UCSD-AML1 (cell line): ENCODE data around the gene ZNF394.
"Not testable (repeated sequence)": the region's sequence is repeated elsewhere in the genome, so short reads cannot be mapped to it uniquely, and the experiment has no call there.

Experiments used
- DNase-seq: peaks from one replicate; lab custom pipeline; 2025; ENCODE audit not compliant: unreplicated experiment; lab: John Stamatoyannopoulos, UW

Gene ZNF394

GRCh38 chr7:99499721-99500636 is at the start of gene ZNF394:
TSS of gene ZNF394 (minus strand) at chr7:99500281. CDS start at chr7:99500093, 188 bp downstream.
- peak; percentile 78 for DNase-seq

DNA sequence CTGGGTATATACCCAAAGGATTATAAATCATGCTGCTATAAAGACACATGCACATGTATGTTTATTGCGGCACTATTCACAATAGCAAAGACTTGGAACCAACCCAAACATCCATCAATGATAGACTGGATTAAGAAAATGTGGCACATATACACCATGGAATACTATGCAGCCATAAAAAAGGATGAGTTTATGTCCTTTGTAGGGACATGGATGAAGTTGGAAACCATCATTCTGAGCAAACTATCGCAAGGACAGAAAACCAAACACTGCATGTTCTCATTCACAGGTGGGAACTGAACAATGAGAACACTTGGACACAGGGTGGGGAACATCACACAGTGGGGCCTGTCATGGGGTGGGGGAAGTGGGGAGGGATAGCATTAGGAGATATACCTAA is 49.5 kb upstream of the ZNF394 start:
- not testable (repeated sequence) for DNase-seq

GRCh38 chr7:99545308-99545707 is 45.2 kb upstream of the ZNF394 start:
- DNase-seq, result not testable (repeated sequence)

- DNase-seq, result no peak
Observed at GRCh38 chr7:99543916-99544315, 43.8 kb upstream of the ZNF394 start.

DNA sequence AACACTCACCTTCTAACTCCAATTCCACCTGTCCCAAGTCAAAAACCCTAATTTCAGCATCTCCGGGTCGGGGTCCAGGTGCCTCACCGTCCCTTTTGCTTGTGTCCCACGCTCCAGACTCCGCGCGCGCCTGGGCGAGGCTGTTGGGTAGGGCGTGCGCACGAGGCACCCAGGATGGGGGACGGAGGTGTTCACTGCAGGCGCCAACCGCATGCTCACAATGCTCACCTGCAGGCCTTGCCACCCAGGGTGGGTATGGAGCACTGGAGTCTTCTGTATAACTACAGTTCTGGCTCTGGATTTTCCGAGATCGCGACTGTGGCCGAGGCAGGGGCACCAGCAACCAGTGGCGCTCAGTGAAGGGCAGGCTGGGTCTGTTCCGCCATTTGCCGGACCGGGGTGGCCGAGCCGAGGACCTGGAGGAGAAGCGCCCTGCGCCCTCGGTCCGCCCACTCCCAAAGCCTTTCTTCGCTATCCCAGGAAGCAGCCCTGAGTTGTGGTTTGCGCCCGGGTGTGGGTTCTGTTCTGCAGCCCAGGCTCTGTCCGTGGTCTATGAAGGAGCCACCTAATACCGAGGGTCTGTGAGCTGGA is 43.1 kb upstream of the ZNF394 start:
- no peak for DNase-seq

DNA sequence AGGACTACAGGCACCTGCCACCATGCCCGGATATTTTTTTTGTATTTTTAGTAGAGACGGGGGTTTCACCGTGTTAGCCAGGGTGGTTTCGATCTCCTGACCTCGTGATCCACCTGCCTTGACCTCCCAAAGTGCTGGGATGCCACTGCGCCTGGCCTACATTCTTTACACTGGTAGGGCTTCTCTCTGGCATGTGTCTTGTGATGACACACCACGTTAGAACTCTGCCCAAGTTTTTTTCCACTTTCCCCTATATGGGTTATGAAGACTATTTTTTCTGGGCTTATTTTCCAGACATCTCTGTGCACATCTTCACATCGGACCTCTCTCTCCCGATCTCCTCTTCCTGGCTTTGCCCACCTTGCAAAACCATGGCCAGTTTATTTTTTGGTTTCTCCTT is 41.1 kb upstream of the ZNF394 start:
- no peak for DNase-seq

GRCh38 chr7:99540542-99540941 is 40.5 kb upstream of the ZNF394 start:
- no peak for DNase-seq

DNA sequence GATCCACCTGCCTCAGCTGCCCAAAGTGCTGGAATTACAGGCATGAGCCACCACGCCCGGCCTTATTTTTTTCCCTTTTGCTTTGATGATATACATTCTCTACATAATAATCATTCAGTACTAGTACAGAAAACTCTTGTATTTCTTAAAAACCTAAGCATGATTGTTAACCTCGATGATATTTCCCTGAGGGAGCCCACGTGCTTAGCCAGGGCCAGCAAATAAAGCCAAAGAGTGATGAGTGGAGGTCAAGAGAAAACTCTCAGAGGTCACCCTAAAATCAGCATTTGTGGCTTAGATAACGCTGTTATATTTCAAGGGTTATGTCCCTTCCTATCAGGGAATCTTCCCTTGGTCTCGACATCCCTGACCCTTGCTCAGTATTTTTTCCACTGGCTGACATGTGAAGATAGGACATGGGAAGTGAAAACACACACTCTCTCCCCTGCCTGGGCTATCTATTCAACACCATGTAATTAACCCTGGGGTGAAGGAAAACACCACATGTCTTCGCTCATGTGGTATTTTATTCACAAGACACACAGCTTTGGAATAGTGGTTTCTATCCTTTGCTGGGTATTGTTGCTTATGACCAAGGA is 39.2 kb upstream of the ZNF394 start:
- no peak for DNase-seq

- DNase-seq, result no peak
Observed at GRCh38 chr7:99535667-99536066, 35.6 kb upstream of the ZNF394 start.

- no peak for DNase-seq
Observed at GRCh38 chr7:99531354-99531765, 31.3 kb upstream of the ZNF394 start.

GRCh38 chr7:99525713-99526440 is 25.8 kb upstream of the ZNF394 start:
- peak; percentile 14 for DNase-seq

DNA sequence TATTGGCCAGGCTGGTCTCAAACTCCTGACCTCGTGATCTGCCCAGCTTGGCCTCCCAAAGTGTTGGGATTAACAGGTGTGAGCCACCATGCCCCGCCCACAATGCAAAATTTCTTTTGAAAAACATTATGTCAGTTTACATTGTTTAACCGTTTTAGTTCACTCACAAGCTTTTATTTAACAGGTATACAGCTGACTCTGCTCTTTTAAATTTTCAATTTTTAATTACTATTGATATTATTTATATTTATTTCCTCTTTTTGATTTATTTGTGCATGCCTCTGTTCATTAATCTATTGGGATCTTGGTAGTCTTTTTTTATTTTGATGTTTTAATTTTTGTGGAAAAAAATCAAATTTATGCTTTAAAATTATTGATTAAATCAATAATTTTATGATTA is 21.3 kb upstream of the ZNF394 start:
- no peak for DNase-seq

DNA sequence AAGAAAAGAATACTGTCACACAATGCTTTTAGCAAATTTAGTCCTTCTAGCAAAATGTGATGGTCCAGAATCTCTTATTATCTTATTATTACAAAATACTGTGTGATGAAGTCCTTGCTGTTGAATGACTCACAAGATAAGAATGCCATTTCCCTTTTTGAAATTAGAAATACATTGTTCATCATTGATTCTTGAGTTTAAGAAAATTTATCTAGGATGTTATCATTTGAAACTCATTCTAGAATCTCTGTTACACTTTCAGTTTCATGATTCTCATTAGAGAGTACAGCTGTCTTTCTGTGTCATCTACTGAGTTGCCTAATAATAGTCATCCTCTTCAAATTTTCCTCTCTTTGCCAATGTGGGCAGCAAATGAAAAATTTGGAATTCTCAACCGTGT is 14.0 kb upstream of the ZNF394 start:
- DNase-seq, result no peak

DNA sequence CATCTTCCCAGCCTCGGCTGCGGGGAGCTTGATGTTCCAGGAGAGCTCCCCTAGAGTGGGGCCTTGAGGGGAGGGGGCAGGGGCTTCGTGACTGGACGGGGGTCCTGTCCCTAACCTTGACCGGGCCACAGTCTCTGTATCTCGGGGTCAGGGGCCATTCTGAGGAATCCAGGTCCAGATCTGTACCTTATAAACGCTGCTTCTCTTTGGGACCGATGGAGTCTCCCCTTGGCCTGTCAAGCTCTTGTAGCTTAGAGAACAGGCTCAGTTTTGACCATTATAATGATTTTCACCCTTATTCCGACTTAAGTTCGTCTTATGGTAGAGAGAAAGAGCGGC is 5.2 kb upstream of the ZNF394 start:
- DNase-seq, result no peak

DNA sequence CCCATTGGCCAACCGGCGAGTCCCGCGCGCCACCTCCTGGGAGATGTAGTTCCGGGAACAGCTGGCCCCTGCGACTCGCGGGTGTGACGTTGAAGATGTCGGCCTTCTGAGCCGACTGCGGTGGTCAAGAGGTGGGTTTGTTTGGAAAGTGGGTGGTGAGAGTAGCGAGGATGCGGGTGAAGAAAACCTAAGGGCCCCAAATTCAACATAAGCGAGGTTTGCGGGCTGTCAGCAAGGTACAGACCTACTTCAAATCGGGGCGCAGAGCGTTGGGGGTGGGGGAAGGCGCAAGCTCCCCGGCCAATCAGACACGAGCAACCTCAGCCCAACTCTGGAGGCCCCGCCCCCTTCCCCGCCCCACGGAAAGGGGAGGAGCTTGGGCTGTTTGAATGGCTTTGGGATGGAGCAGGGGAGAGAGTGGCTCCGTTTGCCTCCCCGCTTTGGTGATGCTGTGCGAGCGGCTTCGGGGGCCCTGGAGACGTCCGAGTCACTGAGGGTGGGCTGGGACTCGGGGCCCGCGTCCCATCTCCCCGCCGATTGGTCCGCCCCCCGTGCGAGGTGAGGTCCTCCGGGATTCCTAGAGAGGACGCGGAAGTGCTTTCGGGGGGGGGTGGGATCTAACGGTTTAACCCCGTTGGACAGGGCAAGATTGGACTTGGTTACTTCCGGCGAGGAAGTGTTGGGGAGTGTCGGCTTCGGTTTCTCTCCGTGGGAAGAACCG is 4.7 kb upstream of the ZNF394 start, which contains the start of gene ZKSCAN5:
Gene ZKSCAN5, plus strand, starts transcription at position 60 of the 721 bp plus-strand sequence. CDS start 1,383 bp downstream, outside the sequence.
- peak; percentile 90 for DNase-seq

DNA sequence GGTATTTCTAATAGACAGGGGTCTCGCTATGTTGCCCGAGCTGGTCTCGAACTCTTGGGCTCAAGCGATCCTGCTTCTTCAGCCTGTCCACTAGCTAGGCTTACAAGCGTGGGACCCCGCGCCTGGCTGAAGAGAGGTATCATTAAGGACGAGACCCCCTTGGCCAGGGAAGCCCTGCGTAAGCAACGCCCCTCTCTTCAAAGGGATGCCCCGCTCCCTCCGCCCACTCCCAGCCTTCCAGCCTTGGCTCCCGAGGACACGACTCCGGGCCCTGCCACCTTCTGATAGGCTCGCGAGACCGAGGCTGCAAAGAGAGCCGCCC is 4.2 kb upstream of the ZNF394 start:
- no peak for DNase-seq

DNA sequence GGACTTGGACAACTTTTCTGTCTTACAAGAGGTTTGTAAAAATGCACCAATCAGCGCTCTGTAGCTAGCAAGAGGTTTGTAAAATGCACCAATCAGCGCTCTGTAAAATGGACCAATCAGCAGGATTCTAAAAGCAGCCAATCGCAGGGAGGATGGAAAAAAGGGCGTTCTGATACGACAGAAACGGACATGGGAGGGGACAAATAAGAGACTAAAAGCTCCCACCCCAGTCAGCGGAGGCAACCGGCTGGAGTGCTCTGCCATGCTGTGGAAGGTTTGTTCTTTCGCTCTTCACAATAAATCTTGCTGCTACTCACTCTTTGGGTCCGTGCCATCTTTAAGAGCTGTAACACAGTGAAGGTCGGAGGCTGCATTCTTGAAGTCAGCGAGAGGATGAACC is 1.2 kb upstream of the ZNF394 start:
- not testable (repeated sequence) for DNase-seq

DNA sequence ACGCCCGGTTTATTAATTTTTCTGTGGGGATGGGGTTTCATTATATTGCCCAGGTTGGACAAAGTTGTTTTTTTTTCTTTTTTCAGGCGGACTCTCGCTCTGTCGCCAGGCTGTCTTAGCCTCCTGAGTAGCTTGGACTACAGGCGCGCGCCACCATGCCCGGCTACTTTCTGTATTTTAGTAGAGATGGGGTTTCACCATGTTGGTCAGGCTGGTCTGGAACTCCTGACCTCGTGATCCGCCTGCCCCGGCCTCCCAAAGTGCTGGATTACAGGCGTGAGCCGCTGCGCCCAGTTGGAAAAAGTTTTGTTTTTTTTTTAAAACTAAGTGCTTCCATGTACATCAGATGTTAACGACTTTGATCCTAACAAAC is 542 bp upstream of the ZNF394 start:
- no peak for DNase-seq

DNA sequence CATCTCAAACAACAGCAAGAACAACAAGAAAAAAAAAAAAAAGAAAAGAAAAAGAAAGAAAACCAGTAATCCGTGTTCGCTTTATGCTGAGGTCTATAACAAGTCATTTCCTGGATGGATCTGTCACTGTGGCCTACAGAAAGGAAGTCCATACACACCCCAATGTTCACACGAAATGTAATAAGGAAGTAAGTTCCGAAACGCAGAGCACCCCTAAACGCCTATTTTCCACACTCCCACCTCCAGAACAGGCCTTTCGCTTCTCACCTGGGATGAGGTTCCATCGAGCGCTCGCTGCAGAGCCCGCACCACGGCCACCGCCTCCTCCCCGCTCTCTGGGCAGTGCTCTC is 735 bp downstream of the ZNF394 start:
- DNase-seq, result no peak

GRCh38 chr7:99498546-99498944 is 1.5 kb downstream of the ZNF394 start:
- peak; percentile 11 for DNase-seq
